ENCODE results near the gene HSPD1. TPM values are rescaled to one million over a fixed set of nuclear protein-coding genes. Genes with fewer than 3 reads are reported as not detected.

Gene HSPD1
- total and polyA plus RNA-seq, 9 of the 15 experiments (the other 6 are each of a cell fraction or from before 2014, with no cell fraction given) = 398 to 1,014 (median 622) TPM

GRCh38 chr2:197515739-197516392, 16.2 kb upstream of the HSPD1 start, which contains the start of gene MOB4 (continued):
- no peak for TF ChIP-seq CHD7 (IDR thresholded peaks at IDR 0.05; ENCODE audit: low read depth, low read length)
- TF ChIP-seq ZNF699 (CRISPR knock-in tag; IDR thresholded peaks at IDR 0.05; ENCODE audit: insufficient replicate concordance) = no peak
- TF ChIP-seq PTRF (tag; IDR thresholded peaks at IDR 0.05) = no peak
- TF ChIP-seq PHF21A (IDR thresholded peaks at IDR 0.05; ENCODE audit: borderline replicate concordance, low read depth) = no peak; the same call in 1 of the 2 replicates
- peak; percentile 88 to 96 (median 96) for TF ChIP-seq ZBTB11 (CRISPR knock-in tag; IDR thresholded peaks at IDR 0.05)
- no peak for TF ChIP-seq TCF7L2 (IDR thresholded peaks at IDR 0.05; ENCODE audit: low read depth, low read length)
- TF ChIP-seq RBM39 (optimal IDR thresholded peaks at IDR 0.05; ENCODE audit: low read depth, low read length) = no peak
- TF ChIP-seq CEBPB (tag; IDR thresholded peaks at IDR 0.05) = no peak
- no peak for TF ChIP-seq ZNF778 (CRISPR knock-in tag; IDR thresholded peaks at IDR 0.05)
- no peak for TF ChIP-seq ZNF277 (CRISPR knock-in tag; IDR thresholded peaks at IDR 0.05; ENCODE audit: borderline replicate concordance)
- no peak for TF ChIP-seq ZNF347 (CRISPR knock-in tag; IDR thresholded peaks at IDR 0.05; ENCODE audit: low read depth)

All from K562 (cell line).